ENCODE measurements around the gene NELL1.

NELL1 gene

DNA sequence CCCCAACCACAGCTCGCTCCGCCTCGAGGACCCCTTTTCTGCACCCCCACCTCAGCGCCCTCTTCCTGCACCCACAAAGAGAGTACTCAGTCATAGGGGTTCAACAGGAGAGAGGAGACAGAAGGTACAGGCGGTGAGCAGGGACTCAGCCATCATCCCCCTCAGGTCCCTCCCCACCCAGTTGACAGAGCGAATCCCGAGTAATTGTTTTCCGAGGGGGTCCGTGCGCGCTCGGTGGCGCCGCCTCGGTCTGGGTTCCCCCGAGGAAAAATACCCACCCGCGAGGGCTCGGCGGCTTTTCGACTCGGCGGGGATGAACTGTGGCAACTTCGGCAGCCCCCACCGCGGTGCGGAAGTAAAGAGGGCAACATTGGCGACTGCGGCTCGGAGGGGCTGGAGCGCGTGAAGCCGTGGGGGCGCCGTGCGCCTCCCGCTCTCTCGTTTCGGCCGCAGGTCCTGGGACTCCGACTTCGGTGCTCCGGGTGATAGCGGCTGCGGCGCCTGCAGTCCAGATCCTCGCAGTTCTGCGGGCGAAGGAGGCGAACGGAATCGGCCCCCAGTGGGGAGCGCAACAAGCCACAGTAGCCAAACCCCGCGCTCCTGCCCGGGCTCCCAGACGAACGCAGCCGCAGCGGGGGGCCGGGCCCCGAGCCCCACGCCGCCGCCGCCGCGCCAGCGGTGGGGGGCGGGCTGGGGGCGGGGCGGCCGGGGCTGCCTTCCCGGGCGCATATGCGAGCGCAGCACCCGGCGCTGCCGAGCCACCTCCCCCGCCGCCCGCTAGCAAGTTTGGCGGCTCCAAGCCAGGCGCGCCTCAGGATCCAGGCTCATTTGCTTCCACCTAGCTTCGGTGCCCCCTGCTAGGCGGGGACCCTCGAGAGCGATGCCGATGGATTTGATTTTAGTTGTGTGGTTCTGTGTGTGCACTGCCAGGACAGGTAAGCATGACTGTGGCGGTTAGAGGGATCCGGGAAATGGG lies at the start of gene NELL1:
NELL1 (plus strand) TSS at position 743 of the 976 bp plus-strand sequence.
- no peak for DNase-seq

- no peak for DNase-seq
Observed at GRCh38 chr11:20620988-20621387, 48.4 kb upstream of the NELL1 start.

- no peak for DNase-seq
Observed at GRCh38 chr11:20621679-20622078, 47.7 kb upstream of the NELL1 start.

- DNase-seq, result no peak
Observed at GRCh38 chr11:20623252-20623651, 46.1 kb upstream of the NELL1 start.

DNA sequence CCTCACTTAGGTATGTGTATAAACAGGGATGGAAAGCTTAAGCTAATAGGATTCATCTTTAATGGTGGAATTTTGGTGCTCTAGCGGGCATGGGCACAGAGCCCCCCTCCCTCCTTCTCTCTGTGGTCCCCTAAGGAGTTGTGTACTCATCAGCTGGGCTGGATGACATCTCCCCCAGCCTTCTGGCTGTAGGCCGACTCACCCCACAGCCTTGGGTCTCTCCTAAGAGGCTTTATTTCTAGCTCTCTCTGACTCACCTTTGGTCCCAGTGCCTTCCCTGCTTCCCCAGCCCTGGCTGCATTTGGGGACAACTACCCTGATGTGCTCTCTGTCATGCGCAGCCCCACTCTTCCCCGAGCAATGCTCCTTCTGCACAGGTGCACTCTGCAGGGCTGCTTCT lies 43.1 kb upstream of the NELL1 start:
- no peak for DNase-seq

DNA sequence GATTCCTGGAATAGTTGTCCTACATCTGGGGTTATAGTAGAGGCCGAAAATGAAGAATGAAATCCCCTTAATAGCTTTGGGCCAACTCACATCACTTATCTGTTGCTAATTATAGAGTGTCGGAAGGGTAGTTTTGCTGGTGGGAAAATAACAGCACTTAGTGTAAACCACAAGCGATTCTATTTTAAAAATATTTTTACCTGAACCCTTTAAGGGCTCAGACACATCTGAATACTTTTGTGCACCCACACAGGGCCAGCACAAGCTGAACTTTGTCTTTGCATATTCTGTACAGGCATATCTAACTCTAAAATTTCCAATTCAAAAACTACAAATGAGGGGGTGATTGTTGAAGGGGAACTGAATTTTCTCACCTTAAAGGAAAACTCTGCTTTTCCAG lies 42.4 kb upstream of the NELL1 start:
- DNase-seq, result no peak

GRCh38 chr11:20627701-20628100 lies 41.7 kb upstream of the NELL1 start:
- no peak for DNase-seq

- no peak for DNase-seq
Observed at GRCh38 chr11:20631519-20632168, 37.7 kb upstream of the NELL1 start.

DNA sequence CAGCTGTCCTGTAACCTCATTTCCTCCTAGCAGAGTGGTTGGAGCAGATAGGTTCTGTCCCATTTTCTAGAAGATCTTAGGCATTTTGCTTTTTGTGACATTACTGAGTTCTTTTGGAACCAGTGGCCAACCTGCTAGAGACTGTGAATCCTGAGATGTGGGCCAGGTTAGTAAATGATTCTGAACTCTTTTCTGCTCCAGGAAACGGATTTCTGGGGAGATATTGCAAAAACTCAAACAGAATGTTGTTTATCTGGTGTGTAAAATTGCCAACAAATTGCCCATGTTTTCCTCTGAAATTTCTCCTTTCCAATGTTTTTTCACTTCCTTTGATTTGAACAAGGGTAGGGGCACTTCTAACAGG lies 37.2 kb upstream of the NELL1 start:
- DNase-seq, result no peak

DNA sequence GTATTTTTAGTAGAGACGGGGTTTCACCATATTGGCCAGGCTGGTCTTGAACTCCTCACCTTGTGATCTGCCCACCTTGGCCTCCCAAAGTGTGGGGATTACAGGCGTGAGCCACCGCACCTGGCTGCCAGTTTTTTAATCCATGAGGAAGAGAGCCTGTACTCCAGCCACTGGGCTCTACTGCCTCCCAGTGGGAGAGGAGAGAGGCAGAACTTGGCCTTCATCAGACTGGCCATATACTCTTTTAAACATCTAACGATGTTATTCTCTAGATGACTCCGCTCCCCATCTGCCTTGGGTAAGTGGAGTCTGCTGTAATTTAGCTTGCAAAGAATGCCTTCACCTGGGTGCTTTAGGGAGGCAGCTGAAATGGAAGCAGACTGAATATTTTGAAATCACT lies 35.3 kb upstream of the NELL1 start:
- DNase-seq, result no peak

- no peak for DNase-seq
Observed at GRCh38 chr11:20634781-20635180, 34.6 kb upstream of the NELL1 start.

DNA sequence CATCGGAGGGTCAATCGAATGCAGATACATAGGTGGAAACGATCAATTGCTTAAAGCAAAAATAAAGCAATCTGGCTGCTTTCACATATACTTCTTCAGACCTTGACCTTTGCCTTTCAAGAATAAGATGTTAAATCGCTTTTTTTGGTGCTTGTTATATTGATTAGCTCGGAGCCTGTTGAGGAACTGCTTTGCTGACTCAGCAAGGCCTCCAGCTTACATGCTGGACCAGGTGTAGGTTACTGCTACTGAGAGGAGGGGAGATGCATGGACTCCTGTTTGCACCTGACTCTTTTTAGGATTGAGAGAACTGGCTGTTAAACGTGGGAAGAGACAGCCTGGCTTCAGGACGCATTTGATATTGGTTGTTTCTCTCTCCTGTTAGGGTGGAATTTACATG lies 31.3 kb upstream of the NELL1 start:
- DNase-seq, result no peak

DNA sequence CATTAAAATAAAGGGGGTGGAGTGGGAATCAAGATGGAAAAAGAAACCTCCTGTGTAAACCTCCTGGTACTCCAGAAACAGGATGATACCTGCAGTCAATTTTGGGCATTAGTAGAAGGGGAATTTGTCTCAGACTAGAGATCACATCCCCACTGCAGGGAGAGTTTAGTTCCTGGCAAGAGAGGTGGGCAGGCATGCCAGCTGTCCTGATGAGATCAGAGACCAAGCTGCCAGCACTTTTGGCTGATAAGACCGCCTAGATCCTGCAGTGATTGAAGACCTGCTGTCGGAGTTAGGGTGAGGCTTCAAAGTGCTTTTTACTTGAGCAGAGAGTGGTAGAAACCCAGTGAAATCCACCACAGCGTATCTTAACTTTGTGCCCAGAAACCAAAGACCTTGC lies 29.7 kb upstream of the NELL1 start:
- DNase-seq, result no peak

DNA sequence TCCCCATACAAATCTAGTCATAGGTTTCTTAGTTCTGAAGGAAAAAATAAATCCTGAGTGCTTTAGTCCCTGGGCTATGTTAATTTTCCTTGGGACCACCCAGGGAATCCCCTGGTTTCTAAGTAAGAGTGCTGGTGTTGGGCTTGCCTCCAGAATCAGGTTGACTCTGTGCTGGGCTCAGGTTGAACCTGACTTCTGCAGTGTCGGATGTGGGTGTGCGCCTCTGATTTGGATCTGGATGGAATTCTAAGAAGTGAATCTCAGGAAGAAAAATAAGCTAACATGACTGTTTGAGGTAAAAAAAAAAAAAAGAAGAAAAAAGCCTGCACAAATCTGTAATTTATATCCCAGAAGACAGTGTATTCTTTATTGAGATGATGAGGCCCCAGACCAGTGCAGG lies 29.0 kb upstream of the NELL1 start:
- no peak for DNase-seq

DNA sequence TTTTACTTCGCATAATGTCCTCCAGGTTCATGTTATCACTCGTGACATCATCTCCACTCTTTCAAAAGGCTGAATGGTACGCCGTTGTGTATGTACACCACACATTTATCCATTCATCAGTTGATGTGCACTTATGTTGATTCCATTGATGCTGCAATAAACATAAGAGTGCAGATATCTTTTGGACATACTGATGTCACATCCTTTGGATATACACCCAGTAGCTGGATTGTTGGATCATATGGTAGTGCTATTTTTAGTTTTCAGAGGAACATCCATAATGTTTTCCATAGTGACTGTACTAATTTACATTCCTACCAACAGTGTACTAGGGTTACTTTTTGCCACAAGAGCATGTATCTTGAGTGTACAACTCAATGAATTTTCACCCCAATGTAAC lies 25.0 kb upstream of the NELL1 start:
- no peak for DNase-seq

- peak; percentile 4 for DNase-seq
Observed at GRCh38 chr11:20647976-20648565, 21.3 kb upstream of the NELL1 start.

DNA sequence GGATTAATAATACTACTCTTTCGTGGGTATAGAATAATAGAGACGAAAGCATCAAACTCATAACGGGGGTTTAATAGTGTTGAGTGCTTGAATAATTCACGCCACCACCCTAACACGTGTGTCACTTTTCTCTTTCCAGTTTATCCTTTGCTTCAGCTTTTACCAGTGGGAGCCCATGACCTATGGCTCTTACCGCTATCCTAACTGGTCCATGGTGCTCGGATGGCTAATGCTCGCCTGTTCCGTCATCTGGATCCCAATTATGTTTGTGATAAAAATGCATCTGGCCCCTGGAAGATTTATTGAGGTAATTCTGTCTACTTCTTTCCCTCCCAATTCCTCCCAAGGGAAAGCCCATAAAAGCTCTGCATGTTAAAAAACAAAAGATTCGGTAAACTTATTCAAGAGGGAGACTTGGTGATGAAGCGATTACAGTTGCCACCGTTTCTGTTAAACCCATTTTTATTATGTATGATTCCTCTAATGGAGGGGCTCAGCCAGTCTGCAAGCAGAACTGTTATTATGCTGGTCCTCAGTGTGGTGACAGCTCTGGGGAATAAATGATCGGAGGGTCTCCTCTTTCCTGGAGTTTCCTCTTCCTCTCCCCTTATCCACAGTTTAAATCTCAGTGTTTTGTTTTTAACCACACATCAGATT lies 17.1 kb upstream of the NELL1 start:
- DNase-seq, result no peak

- DNase-seq, result no peak
Observed at GRCh38 chr11:20654038-20654437, 15.3 kb upstream of the NELL1 start.

DNA sequence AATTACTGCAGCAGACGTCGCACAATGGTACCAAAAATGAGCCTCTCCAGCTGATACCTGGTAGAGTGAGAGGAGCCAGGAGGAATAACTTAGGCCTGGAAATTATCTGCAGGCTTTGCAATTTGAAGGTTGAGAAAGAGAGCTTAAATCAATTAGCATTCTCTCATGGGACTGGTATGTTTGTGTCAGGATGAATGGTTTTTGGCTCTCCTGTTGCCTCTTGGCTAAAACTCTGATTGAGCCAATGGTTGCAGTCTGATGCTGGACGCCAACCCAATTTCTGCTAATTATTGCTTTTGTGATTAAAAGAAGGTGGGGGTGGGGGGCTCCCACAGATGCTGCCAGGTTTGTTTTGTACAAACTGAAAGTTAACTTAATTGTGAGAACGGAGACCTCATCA lies 12.5 kb upstream of the NELL1 start:
- no peak for DNase-seq

DNA sequence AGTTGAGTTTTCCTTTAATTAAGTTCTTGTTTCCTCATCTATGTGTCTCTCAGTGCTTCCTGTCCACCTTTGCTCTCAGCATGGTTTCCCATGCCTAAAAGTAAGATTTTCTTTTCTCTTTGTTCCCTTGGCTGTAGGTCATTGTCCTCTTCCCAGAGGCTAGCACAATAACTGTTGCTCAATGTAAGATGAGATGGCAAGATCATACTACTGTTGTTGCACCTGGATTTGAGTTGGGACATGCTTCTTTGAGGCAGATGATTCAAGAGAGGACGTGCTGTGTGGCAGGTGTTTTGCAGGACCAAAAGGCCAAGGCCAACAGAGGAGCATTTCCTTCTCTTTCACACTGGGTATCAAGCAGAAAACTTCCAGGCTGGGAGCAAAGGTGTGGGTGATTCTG lies 11.3 kb upstream of the NELL1 start:
- DNase-seq, result no peak

GRCh38 chr11:20661445-20661844 lies 7.9 kb upstream of the NELL1 start:
- no peak for DNase-seq

GRCh38 chr11:20661850-20662249 lies 7.5 kb upstream of the NELL1 start:
- no peak for DNase-seq

- DNase-seq, result no peak
Observed at GRCh38 chr11:20668131-20668809, 1.1 kb upstream of the NELL1 start.
